HG02973 (cell line): ENCODE measurements around the gene FUOM.
"Not testable (repeated sequence)": the region's sequence is repeated elsewhere in the genome, so short reads cannot be mapped to it uniquely, and the experiment has no call there.

ENCODE experiments used
- ATAC-seq: cut with Tn5 transposase; IDR thresholded peaks from one replicate; pipeline ENCODE4 v1.9.1; 2021; ENCODE audit warnings: moderate library complexity; ENCODE audit not compliant: unreplicated experiment

Gene FUOM

DNA sequence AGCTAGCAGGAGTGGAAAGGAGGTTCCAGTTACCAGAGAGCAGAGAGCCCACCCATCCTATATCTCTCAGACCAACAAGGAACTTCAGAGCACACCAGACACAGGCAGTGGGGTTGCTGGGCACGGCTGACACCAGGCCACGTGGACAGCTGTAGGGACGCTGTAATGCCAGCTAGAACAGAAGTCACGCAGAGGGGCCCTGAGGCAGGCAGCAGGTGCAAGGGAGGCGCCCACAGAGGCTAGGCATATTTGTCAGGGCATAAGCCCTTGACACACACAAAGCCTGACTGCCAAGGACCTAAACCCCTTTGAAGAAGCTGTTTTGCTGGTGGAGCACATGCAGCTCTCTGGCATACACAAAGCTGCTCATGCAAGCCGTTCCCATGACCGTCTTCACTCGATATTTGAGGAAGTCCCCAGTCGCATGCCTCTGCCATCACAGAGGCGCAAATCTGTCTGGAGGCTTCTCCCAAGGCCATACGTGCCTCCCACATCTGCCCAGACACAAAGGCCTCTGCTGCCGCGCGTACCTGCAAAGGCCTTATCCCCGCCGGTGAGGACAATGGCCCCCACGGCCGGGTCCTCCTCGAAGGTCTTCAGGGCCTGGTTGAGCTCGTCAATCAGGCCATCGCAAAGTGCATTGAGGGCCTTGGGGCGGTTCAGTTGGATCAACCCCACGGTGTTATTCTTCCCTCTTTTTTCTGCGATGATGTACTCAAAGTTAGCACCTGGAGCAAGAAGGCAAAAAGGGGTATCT, 12.4 kb upstream of the FUOM start:
- ATAC-seq: no peak

DNA sequence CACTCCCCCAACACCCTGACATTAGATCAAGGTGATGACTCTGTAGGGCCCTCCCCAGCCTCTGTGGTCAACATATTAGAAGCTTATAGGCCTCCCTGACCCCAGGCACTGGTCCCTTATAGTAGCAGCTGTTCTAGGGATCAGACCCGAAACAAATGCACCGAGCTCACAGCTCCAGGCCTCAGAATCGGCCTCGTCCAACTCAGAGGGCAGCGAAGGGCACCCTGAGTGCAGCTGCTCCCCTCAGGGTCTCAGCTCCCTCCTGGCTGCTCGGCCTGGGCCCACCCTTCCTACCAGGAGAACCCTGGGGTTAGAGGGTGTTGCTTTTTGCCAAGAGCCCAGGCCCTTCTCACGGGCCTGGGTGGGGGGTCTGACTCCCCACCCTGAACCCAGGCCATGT, 10.3 kb upstream of the FUOM start:
- no peak for ATAC-seq

DNA sequence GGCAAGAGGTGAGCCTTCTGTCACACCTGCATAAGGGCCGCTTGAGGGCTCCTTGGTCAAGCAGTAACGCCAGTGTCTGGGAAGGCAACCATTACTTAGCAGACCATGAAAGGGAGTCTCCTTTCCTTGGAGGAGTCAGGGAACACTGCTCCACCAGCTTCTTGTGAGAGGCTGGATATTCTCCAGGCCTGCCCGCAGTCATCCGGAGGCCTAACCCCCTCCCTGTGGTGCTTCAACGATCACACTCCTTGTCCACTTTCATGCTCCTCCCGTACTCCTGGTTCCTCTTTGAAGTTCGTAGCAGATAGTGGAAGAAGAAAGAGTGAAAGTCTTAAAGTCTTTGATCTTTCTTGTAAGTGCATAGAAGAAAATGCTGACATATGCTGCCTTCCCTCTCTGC, 9.6 kb upstream of the FUOM start:
- not testable (repeated sequence) for ATAC-seq

DNA sequence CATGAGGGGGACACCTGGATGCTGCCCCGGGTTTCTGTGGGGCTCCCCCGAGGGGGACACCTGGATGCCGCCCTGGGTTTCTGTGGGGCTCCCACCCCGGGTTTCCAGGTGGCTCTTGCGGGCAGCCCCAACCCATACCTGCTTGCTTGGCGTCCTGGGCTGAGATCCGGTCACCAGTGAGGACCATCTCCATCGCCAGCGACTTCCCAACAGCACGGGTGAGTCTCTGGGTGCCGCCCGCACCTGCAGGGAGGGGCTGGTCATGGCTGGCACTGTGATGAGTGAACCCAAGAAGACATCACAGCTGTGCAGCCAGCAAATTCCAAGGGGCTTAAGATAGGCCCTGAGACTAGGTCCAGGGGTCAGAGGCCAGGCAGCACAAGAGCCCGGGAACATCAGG, 8.9 kb upstream of the FUOM start:
- ATAC-seq: no peak

DNA sequence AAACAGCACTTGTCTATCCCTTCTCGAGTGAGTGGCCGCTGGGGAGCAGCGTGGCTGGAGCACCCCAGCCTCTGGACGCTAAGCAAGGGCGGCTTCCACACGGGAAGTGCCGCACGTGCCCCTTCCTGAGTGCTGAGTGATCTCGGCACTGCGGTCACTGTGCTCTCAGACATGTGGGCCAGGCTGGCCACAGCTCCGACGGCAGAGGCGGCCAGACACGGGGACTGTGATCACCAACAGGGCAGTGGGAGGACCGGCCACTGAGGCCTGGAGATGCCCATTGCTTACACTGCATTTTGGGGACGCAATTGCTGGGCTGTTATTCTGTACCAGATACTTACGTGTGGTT, 8.3 kb upstream of the FUOM start:
- ATAC-seq: no peak

DNA sequence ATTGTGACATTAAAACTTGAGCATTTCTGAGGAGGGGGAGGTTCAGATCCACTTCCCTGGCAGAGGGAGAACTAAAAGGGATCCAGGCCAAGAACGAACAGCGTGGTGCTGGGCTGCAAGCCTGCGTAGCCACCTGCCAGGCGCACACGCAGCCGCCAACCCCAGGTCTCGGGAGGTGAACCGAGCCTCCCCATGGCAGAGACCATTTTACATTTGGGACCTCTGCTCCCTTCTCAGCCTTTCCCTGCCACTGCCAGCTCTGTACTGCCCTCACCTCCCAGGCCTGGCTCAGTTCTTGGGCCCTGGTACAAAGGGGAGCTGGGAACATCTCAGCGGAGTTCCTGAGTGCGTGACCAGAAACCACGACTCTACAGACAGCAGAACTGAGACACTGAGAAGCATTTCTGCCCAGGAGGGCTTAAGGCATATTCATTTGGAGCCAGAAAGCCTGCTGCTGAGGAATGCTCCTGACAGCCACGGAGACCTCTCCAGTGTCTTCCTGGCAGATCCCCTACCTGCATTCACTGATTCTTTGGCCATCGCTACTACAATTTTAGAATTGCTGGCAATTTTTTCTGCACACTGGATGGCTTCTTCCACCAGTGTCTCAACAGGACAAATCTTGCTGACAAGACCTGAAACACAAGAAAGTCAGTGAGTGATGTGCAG, 7.8 kb upstream of the FUOM start:
- ATAC-seq: no peak

DNA sequence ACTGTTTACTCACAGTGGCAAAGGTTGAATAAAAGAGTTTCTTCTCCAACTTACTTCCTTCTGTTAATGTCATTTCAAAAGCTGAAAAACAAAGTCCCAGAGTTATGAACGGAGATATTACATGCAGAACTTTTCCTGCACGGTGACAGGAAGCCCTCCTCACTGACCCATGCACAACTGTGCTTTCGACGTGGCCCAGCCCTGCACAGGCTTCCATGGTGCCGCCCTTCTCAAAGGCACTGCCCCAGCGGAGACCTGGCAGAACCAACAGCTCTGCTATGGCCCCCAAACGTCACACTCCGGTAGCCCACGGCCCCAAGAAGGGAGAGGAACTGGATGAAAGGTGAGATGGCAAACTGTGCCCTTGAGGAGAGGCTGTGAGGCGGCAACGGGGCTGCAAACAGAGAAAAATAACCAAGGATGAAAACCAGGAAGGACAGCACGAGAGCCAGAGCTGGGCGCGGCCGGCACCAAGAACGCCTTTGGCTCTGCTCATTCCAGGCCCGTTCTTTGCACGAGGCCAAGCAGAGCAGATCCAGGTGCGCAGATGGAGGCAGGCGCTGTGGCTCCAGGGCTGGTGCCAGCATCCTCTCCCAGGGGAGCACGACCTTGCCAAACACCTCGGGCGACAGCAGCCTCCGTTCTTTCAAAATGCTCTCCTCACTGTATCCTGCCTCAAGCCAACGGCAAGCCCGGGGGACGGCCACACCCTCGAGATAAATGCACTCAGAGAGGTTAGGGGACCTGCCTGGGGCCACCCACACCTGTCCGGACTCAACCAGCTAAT, 7.0 kb upstream of the FUOM start:
- ATAC-seq: no peak

DNA sequence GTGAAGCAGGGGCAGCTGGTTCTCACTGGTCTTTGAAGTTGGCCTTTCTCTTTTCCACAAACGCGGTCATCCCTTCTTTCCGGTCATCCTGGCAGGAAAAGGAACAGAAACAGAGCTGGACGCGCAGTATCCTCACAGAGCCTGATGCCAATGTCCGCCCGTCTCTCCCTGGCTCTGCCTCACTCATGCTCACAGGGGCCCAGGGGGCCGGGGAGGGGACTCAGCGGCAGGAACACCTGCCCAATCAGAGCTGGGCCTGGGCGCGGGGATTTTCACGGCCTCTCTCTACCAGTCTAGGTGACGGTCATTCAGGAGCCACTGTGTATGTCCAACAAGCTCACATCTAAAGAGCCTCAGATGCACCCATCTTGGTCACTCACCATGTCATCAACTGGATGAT, 5.0 kb upstream of the FUOM start:
- no peak for ATAC-seq

DNA sequence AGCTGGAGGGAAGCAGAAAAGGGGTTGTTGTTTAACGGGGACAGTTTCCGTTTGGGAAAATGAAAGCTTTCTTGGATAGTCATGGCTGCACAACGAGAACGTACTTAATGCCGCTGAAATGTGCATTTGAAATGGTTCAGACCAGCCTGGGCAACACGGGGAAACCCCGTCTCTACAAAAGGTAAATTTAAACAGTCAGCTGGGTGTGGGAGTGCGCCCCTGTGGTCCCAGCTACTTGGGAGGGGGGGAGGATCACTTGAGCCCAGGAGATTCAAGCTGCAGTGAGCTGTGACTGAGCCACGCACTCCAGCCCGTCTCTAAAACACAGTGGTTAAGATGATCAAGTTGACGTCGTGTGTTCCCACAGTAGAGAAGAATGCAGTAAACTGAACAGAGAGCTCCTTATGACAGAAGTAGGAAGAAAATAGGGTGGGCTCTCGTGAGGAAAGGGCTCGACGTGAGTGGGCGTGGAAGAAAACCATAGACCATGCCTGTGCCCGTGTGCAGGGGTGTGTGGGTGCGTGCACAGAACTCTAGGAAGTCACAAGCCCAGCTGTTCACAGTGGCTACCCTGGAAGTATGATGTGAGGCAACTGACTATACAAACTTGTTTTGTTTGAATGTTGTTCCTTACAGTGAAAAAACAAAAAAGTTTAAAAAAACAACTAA, 4.1 kb upstream of the FUOM start:
- no peak for ATAC-seq

DNA sequence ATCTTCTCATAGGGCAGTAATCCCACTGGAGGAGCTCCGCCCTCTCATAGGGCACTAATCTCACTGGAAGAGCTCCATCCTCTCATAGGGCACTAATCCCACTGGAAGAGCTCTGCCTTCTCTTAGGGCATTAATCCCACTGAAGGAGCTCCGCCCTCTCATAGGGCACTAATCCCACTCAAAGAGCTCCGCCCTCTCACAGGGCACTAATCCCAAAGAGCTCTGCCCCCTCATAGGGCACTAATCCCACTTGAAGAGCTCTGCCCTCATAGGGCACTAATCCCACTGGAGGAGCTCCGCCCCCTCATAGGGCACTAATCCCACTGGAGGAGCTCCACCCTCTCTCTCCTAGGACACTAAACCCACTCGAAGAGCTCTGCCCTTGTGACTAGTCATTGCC, 3.4 kb upstream of the FUOM start:
- no peak for ATAC-seq

DNA sequence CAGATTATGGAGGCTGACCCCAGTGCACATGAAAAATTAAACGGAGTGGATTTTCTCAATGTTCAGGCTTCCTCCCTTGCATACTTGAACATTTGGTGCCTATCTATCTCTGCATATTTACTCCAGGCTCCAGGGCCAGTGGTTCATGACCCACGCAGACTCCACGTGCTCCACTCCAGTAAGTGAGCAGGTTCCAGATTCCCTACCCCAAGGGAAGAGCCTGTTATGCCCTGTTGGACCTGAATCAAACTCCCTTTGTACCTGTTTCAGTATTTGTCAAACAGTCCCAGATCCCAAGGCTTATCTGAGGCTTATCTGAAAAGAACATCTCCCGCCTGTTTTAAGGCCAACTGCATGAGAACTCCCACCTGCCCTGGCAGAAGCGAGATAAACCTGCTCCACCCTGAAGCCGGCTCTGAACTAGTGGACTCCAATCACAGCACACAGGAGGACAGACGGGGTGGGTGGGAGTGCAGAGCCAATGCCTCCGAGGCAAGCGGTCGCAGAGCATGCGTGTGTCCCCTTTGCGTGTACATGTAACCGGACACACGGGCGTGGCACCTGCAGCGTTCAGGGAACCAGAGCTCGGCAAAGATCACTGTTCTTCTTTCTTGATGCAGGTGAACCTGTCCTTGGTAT, 2.3 kb upstream of the FUOM start:
- ATAC-seq: no peak

DNA sequence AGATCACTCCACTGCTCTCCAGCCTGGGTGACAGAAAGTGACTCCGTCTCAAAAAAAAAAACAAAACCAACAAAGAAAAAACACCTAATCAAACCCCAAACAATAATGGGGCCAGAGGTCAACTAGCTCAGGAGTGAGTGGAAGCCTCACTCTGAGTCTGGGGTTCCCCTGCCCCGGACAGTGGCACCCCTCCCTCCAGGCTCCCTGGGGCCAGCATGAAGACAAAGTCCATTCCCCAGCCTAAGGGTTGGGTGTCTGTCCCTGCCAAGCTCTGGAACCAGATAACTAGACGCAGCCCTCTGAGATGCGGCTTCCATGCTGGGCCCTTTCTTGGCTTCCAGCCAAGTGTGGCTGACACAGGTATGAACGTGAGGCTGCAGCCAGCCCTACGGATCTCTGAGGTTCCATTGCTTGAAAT, 1.7 kb upstream of the FUOM start:
- no peak for ATAC-seq

DNA sequence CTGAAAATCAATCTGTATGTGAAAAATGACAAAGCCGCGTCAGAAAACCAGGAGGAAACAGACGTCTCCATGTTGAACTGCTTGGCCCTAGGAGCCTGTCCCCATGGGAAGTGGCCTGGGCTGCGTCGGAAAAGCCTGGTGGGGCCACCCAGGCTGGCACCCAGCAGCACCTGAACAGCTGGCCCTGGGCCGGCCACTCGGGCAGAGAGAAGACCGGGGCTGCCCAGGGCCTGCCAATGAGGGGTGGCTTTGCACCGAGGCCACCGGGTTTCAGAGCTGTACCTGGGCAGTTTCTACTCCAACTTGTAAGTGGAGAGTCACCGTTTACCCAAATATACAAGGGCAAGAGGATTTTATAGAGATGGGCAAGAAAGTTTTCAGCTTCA, 1.1 kb upstream of the FUOM start:
- no peak for ATAC-seq

DNA sequence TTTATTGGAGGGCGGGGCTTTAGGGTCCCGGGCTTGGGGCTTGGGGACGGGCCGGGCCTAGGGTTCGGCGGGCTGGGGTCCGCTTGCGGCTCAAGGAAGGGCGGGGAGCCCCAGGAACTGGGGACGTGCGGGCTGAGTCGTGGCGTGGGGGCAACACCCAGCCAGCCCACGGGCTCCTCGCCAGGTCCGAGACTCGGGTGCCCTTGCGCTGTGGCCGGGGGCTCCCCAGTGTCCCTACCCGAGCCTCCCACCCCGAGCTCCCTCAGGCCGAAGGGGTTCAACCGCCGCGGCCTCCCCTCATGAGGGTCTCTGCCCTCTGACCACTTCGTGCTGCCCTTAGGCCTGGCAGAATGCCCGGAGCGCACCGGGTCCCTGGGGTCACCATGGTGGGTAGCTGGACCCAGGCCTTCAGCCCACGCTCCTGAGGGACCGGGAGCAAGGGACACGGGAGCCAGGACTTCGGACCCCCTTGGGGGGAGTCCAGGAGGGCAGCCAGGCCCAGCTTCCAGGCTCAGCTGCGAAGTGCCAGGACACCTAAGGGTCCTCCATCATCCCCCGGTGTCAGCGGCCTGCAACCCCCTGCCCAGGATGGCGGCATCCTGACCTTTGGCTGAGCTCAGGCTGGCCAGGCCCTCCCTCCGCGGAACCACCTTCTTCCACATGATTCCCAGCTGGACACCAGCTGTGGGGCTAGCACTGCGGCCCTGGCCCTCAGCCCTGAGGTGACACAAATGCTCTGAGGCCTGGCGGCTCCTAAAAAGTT, 524 bp upstream of the FUOM start:
- no peak for ATAC-seq

DNA sequence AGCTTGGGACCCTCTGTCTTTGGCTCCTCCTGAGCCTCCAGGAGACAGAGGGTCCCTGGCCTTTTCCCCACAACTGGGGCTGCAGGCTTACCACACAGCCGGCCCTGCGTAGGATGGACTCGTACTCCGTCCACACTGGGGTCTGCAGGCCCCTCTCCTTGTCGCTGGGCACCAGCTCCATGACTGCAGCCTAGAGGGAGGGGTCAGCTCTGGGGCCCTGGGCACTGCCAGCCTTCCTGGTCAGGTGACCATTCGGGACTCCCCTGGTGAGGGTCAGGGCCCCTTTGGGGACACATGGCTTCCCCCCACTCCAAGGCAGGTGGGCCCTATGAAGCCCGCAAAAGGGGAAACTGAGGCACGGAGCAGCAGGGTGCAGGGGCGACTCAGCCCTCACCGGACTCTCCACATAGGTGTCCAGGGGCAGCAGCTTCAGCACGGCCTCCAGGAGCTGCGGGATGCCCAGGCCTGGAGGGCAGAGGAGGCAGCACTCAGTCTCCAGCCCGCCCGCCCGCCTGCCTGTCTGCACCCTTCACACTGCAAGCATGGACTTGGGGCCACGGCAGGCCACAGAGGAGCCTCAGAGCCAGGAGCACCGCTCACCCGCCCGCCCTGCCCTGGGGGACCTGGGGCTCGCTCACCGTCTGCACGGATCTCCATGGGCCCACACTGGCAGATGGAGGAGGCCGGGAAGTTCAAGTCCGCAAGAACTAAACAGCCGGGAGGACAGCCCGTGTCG, 1.1 kb downstream of the FUOM start:
- ATAC-seq: no peak

DNA sequence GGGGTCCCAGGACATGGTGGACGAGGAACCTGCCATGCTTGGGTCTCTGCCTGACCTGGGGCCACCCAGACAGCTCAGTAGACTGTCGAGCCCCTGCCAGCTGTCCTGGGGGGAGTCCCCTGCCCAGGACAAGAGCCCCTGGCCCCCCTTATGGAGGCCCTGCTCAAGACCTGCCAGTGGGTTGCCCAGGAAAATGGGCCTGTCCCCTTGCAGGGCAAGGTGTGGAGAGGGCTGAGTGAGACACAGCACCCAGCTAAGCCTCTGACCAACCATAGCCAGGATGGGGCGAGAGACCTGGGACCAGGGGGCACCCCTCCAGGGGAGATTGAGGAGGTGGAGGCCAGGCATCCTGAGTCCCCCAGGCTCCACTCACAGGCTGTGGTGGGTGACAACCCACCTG, 1.8 kb downstream of the FUOM start:
- ATAC-seq: no peak

DNA sequence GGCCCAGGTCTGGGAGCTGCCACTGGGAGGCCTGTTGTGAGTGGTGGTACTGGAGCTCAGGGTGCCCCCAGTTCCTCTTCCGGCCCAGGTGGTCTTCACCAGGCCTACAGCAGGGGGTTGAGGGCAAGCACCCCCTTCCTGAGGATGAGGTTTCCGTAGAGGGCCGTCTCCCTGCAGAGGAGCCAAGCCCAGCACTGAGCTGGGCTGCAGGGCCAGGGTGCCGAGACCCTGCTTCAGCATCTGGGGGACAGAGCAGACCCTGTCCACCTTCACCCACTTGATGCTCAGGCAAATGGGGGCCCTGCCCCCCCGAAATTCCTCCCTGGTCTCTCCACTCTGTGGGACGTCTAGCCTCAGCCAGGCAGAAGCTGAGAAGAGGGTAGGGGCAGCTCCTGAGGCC, 2.6 kb downstream of the FUOM start:
- no peak for ATAC-seq

DNA sequence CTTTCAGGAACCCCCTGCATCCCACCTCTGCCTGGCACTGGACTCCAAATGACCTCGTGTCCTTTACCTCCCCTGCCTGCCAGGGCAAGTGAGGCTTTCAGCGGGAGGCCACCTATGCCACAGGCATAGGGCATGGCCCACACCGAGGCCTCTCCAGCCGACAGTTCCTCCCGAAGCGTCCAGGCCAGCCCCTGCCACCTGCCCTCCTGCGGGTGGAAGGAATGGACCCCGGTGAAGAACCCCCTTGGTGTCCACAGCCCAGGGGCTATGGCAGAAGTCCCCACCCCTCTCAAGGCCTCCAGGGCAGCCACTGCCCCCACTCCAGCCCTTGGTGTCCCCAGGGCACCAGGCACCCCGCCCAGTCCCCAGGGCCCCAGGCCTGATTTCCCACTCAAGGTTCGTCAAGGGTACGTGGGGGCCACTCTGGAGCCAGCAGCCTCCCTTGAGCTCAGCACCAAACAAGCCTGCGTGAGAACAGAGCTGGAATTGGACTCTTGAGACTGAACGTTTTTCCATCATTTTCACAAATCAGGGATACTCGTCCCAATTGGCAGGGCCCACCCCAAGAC, 3.1 kb downstream of the FUOM start:
- ATAC-seq: no peak

DNA sequence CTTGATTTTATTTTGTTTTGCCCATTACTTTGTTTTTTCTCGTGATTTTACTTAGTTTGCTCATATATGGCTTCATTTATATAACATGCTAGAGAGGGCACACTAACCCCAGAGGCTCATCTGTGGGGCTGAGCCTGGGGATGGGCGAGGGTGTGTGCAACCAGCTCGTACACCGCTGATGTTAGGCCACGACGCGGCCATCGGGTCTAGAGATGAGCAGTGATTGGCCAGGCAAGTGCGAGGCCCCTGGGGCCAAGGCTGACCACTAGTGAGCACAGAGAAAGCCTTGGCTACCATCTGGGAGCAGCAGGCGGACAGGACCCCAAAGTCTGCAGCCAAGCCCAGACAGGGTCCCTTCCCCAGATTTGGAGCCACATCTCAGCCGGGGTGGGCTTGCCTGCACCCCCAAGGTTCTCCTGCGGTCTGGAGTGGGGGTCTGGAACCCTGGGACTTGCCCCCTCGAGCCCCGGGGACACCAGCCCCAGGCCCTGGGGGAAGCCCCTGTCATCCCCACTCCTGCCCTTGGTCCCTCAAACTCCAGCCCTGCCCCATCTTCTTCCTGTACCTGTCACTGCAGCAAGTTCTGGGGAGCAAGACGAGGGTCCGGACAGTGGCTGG, 3.7 kb downstream of the FUOM start:
- no peak for ATAC-seq
